Cardiac fibroblast (primary cell): ENCODE results near the gene ADAM11.

Experiments
- DNase-seq, 2 donors: peaks; one replicate each; pipeline versions ENCODE4 v3.0.0 to v3.0.0-alpha.2; 2010; ENCODE audit warnings: low read depth in 2 of 2
- H3K4me3 ChIP-seq, 2 donors: replicated peaks in 1 of 2; 1 replicate in 1 of 2; 2 replicates in 1 of 2; pipeline ENCODE4 v1.5.1; 2011; ENCODE audit warnings: low read depth in 2 of 2, low read length in 2 of 2, mild to moderate bottlenecking in 2 of 2, moderate library complexity in 1 of 2
- CTCF ChIP-seq: IDR thresholded peaks from one replicate; pipeline ENCODE4 v1.5.1; 2011; ENCODE audit warnings: low read depth, mild to moderate bottlenecking, low read length, inconsistent platforms

The ADAM11 gene

GRCh38 chr17:44777394-44778348, 18.9 kb downstream of the ADAM11 start:
- no peak for TF ChIP-seq CTCF
- no peak overlapping the region for H3K4me3 ChIP-seq
- DNase-seq: no peak

- no peak for TF ChIP-seq CTCF
- H3K4me3 ChIP-seq: peak overlapping the region; percentile 53 to 57
- no peak for DNase-seq
Observed at GRCh38 chr17:44778656-44779210, 19.9 kb downstream of the ADAM11 start.

- TF ChIP-seq CTCF: peak; percentile 70
- DNase-seq: peak; percentile 74 to 78
- H3K4me3 ChIP-seq: peak overlapping the region; percentile 53 to 57
Observed at GRCh38 chr17:44779211-44780025, 20.6 kb downstream of the ADAM11 start.

GRCh38 chr17:44780161-44780560, 21.4 kb downstream of the ADAM11 start:
- no peak for DNase-seq
- TF ChIP-seq CTCF: no peak
- H3K4me3 ChIP-seq: no peak overlapping the region

- no peak for TF ChIP-seq CTCF
- H3K4me3 ChIP-seq: no peak overlapping the region
- no peak for DNase-seq
Observed at GRCh38 chr17:44780845-44781480, 22.2 kb downstream of the ADAM11 start.
